PC-3 (cell line): ENCODE measurements around the gene NRCAM.

Experiments used
- CTCF ChIP-seq: fragments of 300-600 bp; sonication (generic); conservative IDR thresholded peaks from 2 replicates; pipeline ENCODE4 v1.5.1; 2017; ENCODE audit warnings: antibody characterized with exemption, low read depth, mild to moderate bottlenecking, low read length
- EZH2phosphoT487 ChIP-seq: fragments of 300-600 bp; sonication (generic); IDR thresholded peaks from 2 replicates; pipeline ENCODE4 v1.6.1; 2018; ENCODE audit warnings: mild to moderate bottlenecking, antibody characterized with exemption, low read length, borderline replicate concordance

GRCh38 chr7:108224387-108224786 lies 231.8 kb downstream of the NRCAM start:
- TF ChIP-seq CTCF = no peak
- TF ChIP-seq EZH2phosphoT487 = no peak
